LNCaP clone FGC (cell line): Measurements from ENCODE around the gene CALR.

Source experiments
- DNase-seq: peaks from one replicate; pipeline ENCODE4 v3.0.0-alpha.2; 2011; ENCODE audit warnings: low read depth
- H3K4me3 ChIP-seq: 2 replicates; pipeline ENCODE4 v1.5.1; 2011; ENCODE audit warnings: mild to moderate bottlenecking, low read depth, low read length, control low read depth
- CTCF ChIP-seq: IDR thresholded peaks from 2 replicates; pipeline ENCODE4 v1.5.1; 2012; ENCODE audit warnings: mild to moderate bottlenecking; ENCODE audit not compliant: control insufficient read depth, insufficient read depth; ENCODE audit errors: extremely low read depth

CALR gene

GRCh38 chr19:12935071-12935470, 3.3 kb upstream of the CALR start:
- no peak for DNase-seq
- no peak for TF ChIP-seq CTCF
- H3K4me3 ChIP-seq, result no peak overlapping the region

- no peak for DNase-seq
- H3K4me3 ChIP-seq, result no peak overlapping the region
- TF ChIP-seq CTCF, result no peak
Observed at GRCh38 chr19:12936582-12936981, 1.8 kb upstream of the CALR start.

- DNase-seq, result no peak
- peak overlapping the region; percentile 85 for H3K4me3 ChIP-seq
- no peak for TF ChIP-seq CTCF
Observed at GRCh38 chr19:12937093-12937926, 1.1 kb upstream of the CALR start.

GRCh38 chr19:12938779-12939601, 581 bp downstream of the CALR start:
- DNase-seq, result no peak
- no peak for TF ChIP-seq CTCF

GRCh38 chr19:12939975-12940423, 1.6 kb downstream of the CALR start:
- H3K4me3 ChIP-seq, result peak overlapping the region; percentile 85
- no peak for DNase-seq
- TF ChIP-seq CTCF, result no peak

More at GRCh38 chr19:12938779-12939601, 581 bp downstream of the CALR start:
- H3K4me3 ChIP-seq, result peak overlapping the region; percentile 85

- DNase-seq, result no peak
- no peak overlapping the region for H3K4me3 ChIP-seq
- TF ChIP-seq CTCF, result no peak
Observed at GRCh38 chr19:12940897-12941296, 2.5 kb downstream of the CALR start.
